SK-N-SH treated with all-trans-retinoic acid at 6 μM for 48 hours (cell line): ENCODE measurements around the gene RILPL1.

Experiments used
- CREB5 ChIP-seq: fragments of 250-450 bp; sonication (Bioruptor Pico); IDR thresholded peaks from 2 replicates; pipeline ENCODE4 v1.5.1; 2020; ENCODE audit warnings: low read depth, mild to moderate bottlenecking, moderate library complexity
- CSDC2 ChIP-seq: fragments of 250-450 bp; sonication (Bioruptor Pico); IDR thresholded peaks from 2 replicates; pipeline ENCODE4 v1.5.0; 2020; ENCODE audit warnings: mild to moderate bottlenecking, moderate library complexity
- CSRNP3 ChIP-seq: fragments of 250-450 bp; sonication (Bioruptor Pico); IDR thresholded peaks from 2 replicates; pipeline ENCODE4 v1.5.1; 2021; ENCODE audit warnings: mild to moderate bottlenecking, moderate library complexity
- PATZ1 ChIP-seq: fragments of 250-450 bp; sonication (Bioruptor Pico); IDR thresholded peaks from 2 replicates; pipeline ENCODE4 v1.8.0; 2020; ENCODE audit warnings: mild to moderate bottlenecking, moderate library complexity, borderline replicate concordance
- POU6F1 ChIP-seq: fragments of 250-450 bp; sonication (Bioruptor Pico); IDR thresholded peaks from 2 replicates; pipeline ENCODE4 v1.8.0; 2021; ENCODE audit warnings: low read depth, mild to moderate bottlenecking, moderate library complexity, borderline replicate concordance
- RARB ChIP-seq: fragments of 250-450 bp; sonication (Bioruptor Pico); IDR thresholded peaks from 2 replicates; pipeline ENCODE4 v1.8.0; 2021; ENCODE audit warnings: mild to moderate bottlenecking, moderate library complexity
- SNAI2 ChIP-seq: fragments of 250-450 bp; sonication (Bioruptor Pico); IDR thresholded peaks from 2 replicates; pipeline ENCODE4 v1.5.0; 2020; ENCODE audit warnings: mild to moderate bottlenecking, moderate library complexity
- TCF4 ChIP-seq: fragments of 250-450 bp; sonication (Bioruptor Pico); IDR thresholded peaks from 2 replicates; pipeline ENCODE4 v1.8.0; 2021; ENCODE audit warnings: mild to moderate bottlenecking, moderate library complexity, borderline replicate concordance
- ZFP30 ChIP-seq: fragments of 450-650 bp; formaldehyde crosslinking; IDR thresholded peaks from 2 replicates; pipeline ENCODE4 v1.5.0; 2022; ENCODE audit warnings: mild to moderate bottlenecking, moderate library complexity
- ZNF565 ChIP-seq: fragments of 450-650 bp; formaldehyde crosslinking; conservative IDR thresholded peaks from 2 replicates; pipeline ENCODE4 v1.5.0; 2020; ENCODE audit warnings: low read depth, mild to moderate bottlenecking, moderate library complexity
- ZNF8 ChIP-seq: fragments of 450-650 bp; formaldehyde crosslinking; IDR thresholded peaks from 2 replicates; pipeline ENCODE4 v1.5.0; 2020; ENCODE audit warnings: mild to moderate bottlenecking, moderate library complexity

GRCh38 chr12:123450636-123451035 is 82.9 kb downstream of the RILPL1 start:
- TF ChIP-seq ZFP30 (CRISPR knock-in tag) (no peak), CSDC2 (CRISPR knock-in tag) (no peak), POU6F1 (no peak), ZNF565 (CRISPR knock-in tag) (no peak), TCF4 (CRISPR knock-in tag) (no peak), ZNF8 (CRISPR knock-in tag) (no peak), CREB5 (CRISPR knock-in tag) (no peak), SNAI2 (CRISPR knock-in tag) (no peak), PATZ1 (CRISPR knock-in tag) (no peak), CSRNP3 (no peak), RARB (CRISPR knock-in tag) (no peak)
